ENCODE measurements around the gene CNTNAP5.
A peak's percentile ranks its signal among the peaks of the same experiment; 100 is the strongest.

CNTNAP5 gene

DNA sequence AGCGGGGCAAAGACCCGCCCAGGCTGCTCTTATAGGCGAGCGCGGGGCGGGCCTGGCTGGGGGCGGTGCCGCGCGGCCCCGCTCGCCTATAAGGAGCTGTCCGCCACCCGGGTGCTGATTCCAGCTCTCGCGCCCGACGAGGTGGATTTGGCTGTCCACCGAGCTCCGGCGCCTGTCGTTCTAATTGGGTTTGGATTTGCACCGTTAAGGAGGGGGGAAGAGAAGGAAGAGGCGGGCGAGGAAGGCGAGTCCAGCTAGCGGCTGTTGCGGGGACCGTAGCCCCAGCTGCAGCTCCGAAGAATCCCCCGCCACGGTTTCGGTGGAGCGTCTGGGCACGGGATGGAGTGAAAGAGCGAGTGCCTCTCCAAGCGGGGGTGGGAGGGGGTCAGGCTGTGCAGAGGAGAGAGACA is at the start of gene CNTNAP5:
Gene CNTNAP5, plus strand, starts transcription at position 117 of the 410 bp plus-strand sequence. CDS start 364 bp downstream, outside the sequence.
- Histone ChIP-seq H3K36me3 (ENCODE audit: control insufficient read depth, low read depth, low read length) (no peaks in the 10 kb centered on the region), H3K4me3 (ENCODE audit: low read length) (peak within 1 kb of the TSS; percentile 78), H3K27ac (ENCODE audit: low read length) (no peak within 1 kb of the TSS), H3K4me1 (ENCODE audit: control insufficient read depth, low read depth, low read length) (peaks cover 12% of the 10 kb centered on the region), H3K9ac (ENCODE audit: low read length) (no peak within 1 kb of the TSS), H3K27me3 (ENCODE audit: control insufficient read depth, insufficient read depth, low read length) (peaks cover 43% of the 10 kb centered on the region), H3K9me3 (ENCODE audit: control insufficient read depth, low read depth, low read length) (no peaks in the 10 kb centered on the region)

DNA sequence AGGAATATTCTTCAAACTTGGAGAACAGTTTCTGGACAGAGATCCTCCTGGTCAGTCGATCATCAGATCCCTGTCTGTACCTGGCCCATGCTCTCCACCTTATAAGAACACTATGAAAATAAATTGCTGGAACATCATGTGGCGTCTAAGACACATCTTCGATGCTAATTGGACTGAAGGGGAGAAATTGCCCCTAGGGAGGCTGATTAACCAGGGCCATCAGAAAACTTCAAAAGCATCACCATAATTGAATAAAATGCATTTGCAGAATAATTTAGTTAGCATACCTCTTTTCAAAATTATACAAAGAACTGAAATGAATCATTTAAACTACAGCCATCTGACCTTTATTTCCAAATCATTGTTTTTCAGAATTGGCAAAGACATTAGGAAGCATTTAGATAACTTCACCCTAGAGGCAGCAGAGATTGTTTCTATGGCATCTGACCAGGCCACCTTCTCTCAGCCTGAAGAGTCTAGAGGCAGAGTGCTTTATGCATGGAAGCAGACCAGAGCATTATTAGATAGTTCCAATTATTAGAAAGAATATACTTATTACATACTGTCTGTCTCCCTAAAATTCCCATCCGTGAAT is 48.9 kb upstream of the CNTNAP5 start:
- H3K9me3 ChIP-seq (ENCODE audit: control insufficient read depth, low read depth, low read length) = peaks cover 8% of the 10 kb centered on the region
- no peaks in the 10 kb centered on the region for H3K27me3 ChIP-seq (ENCODE audit: control insufficient read depth, insufficient read depth, low read length)
- no peaks in the 10 kb centered on the region for H3K36me3 ChIP-seq (ENCODE audit: control insufficient read depth, low read depth, low read length)
- no peak overlapping the region for H3K9ac ChIP-seq (ENCODE audit: low read length)
- no peaks in the 10 kb centered on the region for H3K4me1 ChIP-seq (ENCODE audit: control insufficient read depth, low read depth, low read length)
- no peak overlapping the region for H3K27ac ChIP-seq (ENCODE audit: low read length)
- H3K4me3 ChIP-seq (ENCODE audit: low read length) = no peak overlapping the region

DNA sequence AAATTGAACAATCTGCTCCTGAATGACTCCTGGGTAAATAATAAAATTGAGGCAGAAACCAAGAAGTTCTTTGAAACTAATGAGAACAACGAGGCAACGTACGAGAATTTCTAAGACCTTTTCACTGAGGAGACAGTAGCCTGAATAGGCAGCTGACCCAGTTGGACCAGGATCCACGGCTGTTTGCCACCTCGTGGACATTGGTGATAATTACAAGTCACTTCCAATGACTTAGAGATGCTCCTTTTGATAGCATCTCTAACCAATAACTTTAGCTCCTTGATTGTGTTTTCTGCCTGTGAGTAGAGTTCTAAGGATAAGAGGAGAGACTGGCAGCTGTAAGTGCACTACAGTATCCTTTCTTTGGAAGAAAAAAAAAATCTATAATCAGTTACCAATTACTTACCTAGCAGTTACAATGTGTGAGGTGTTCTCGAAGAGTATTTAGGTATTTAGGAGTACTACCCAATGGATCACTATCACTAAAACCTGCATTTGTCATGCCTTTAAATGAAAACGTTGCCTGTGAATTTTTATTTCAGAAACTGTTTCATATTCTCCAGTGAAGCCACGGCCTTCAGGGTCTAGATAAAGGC is 31.3 kb upstream of the CNTNAP5 start:
- Histone ChIP-seq H3K9ac (ENCODE audit: low read length) (no peak overlapping the region), H3K27me3 (ENCODE audit: control insufficient read depth, insufficient read depth, low read length) (no peaks in the 10 kb centered on the region), H3K9me3 (ENCODE audit: control insufficient read depth, low read depth, low read length) (no peaks in the 10 kb centered on the region), H3K27ac (ENCODE audit: low read length) (no peak overlapping the region), H3K4me1 (ENCODE audit: control insufficient read depth, low read depth, low read length) (no peaks in the 10 kb centered on the region), H3K4me3 (ENCODE audit: low read length) (no peak overlapping the region), H3K36me3 (ENCODE audit: control insufficient read depth, low read depth, low read length) (no peaks in the 10 kb centered on the region)

DNA sequence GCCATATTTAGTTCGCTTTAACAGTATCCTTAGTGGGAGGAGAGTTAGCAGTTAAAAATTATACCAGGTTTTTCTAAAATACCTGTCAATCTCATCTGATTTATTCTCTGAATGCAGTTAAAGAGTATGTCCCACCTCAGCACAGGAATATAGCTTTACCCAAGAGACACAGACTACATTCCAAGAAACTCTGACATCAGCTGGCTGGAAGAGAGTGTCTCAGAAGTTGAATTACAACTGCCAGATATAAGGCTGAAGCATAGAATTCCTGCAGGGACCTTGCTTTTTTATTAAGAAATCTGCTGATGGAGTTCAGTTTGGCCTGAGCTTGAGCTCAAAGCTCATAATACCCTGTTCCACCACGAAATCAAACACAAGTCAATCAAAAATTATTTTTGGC is 25.4 kb upstream of the CNTNAP5 start:
- no peak overlapping the region for H3K27ac ChIP-seq (ENCODE audit: low read length)
- no peak overlapping the region for H3K9ac ChIP-seq (ENCODE audit: low read length)
- no peak overlapping the region for H3K4me3 ChIP-seq (ENCODE audit: low read length)
- no peaks in the 10 kb centered on the region for H3K4me1 ChIP-seq (ENCODE audit: control insufficient read depth, low read depth, low read length)
- no peaks in the 10 kb centered on the region for H3K27me3 ChIP-seq (ENCODE audit: control insufficient read depth, insufficient read depth, low read length)
- no peaks in the 10 kb centered on the region for H3K9me3 ChIP-seq (ENCODE audit: control insufficient read depth, low read depth, low read length)
- no peaks in the 10 kb centered on the region for H3K36me3 ChIP-seq (ENCODE audit: control insufficient read depth, low read depth, low read length)

DNA sequence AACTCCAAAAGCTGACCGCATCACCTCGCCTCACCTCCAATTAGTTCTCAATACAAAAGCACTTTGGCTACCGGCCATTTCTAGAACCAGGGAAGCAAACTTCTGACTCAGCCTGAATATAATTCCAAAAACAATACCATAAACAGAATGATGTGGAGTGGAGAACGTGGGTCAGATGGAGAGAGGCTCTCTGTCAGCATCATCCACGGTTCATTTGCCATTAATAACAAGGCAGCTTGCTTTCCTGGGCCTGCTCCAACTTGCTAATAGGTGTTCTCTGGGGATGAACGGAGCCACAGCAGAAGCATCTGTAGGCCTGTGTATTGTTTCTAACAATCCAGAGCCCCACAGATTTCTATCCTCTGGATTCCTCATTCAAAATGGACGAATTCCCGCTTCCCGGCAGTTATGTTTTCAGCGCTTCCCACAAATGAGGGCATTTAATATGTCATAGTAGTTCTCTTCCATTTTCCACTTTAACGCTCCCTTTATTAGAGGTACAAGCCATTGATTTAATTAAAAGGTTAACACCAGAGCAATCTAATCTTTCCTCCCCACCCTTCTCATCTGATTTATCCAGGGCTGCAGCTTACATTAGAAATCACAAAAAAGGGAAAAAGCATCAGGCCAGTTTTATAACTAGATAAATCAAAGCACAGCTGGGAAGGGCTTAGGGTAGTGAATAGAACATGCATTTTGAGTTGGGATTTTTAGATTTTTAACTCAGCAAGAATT is 23.2 kb upstream of the CNTNAP5 start:
- Histone ChIP-seq H3K4me1 (ENCODE audit: control insufficient read depth, low read depth, low read length) (no peaks in the 10 kb centered on the region), H3K27ac (ENCODE audit: low read length) (no peak overlapping the region), H3K4me3 (ENCODE audit: low read length) (no peak overlapping the region), H3K9ac (ENCODE audit: low read length) (no peak overlapping the region), H3K9me3 (ENCODE audit: control insufficient read depth, low read depth, low read length) (no peaks in the 10 kb centered on the region), H3K36me3 (ENCODE audit: control insufficient read depth, low read depth, low read length) (no peaks in the 10 kb centered on the region), H3K27me3 (ENCODE audit: control insufficient read depth, insufficient read depth, low read length) (no peaks in the 10 kb centered on the region)

DNA sequence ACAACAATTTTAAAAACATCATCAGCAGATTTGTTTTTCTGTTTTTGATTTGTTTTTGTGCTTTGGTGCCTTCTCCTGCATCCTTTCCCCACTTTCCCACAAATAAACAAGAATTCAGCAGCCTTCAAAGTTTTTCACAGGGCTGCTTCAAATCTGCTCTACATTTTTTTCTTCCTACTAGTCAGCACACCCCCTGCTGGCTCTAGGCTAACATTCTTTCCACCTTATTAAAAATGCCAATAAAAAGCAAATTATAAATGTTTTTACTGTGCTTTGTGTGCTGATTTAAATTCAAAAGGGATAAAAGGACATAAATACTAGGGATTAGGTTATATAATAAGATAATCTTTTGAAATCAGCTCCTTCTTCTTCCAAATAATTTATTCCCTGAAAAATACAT is 6.2 kb upstream of the CNTNAP5 start:
- H3K9me3 ChIP-seq (ENCODE audit: control insufficient read depth, low read depth, low read length) = no peaks in the 10 kb centered on the region
- peaks cover 12% of the 10 kb centered on the region for H3K27me3 ChIP-seq (ENCODE audit: control insufficient read depth, insufficient read depth, low read length)
- H3K4me3 ChIP-seq (ENCODE audit: low read length) = no peak overlapping the region
- no peak overlapping the region for H3K27ac ChIP-seq (ENCODE audit: low read length)
- no peak overlapping the region for H3K9ac ChIP-seq (ENCODE audit: low read length)
- no peaks in the 10 kb centered on the region for H3K4me1 ChIP-seq (ENCODE audit: control insufficient read depth, low read depth, low read length)
- H3K36me3 ChIP-seq (ENCODE audit: control insufficient read depth, low read depth, low read length) = no peaks in the 10 kb centered on the region

DNA sequence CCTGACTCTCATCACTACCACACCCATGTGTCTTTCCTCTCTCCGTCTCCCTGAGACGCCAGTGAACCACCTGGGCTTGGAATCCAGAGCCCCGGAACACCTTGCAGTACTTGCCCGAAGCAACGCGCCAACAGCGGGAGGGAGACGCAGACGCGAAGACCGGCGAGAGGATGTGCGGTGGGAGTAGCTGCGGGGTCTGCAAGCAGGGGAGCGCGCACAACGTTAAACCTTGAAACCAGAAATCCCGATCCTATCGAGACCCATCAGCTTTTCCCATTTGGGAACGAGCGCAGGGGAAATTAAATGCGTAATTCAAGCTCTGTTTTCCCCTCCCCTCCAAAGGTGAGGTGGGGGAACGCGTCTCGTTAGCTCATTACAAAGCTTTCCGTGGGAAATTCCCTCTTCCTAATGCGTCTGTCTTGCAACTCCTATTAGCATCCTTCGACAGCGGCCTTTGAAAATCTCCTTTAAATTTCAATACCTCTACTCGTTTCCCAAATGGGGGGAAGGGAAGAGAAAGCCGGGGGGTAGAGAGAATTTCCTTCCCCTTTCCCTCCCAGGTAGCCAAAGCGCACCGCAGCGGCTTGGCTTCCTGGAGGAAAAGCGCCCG is 421 bp upstream of the CNTNAP5 start:
- no peaks in the 10 kb centered on the region for H3K36me3 ChIP-seq (ENCODE audit: control insufficient read depth, low read depth, low read length)
- no peaks in the 10 kb centered on the region for H3K9me3 ChIP-seq (ENCODE audit: control insufficient read depth, low read depth, low read length)
- H3K27me3 ChIP-seq (ENCODE audit: control insufficient read depth, insufficient read depth, low read length) = peaks cover 43% of the 10 kb centered on the region
- peak overlapping the region; percentile 78 for H3K4me3 ChIP-seq (ENCODE audit: low read length)
- H3K27ac ChIP-seq (ENCODE audit: low read length) = no peak overlapping the region
- peaks cover 12% of the 10 kb centered on the region for H3K4me1 ChIP-seq (ENCODE audit: control insufficient read depth, low read depth, low read length)
- no peak overlapping the region for H3K9ac ChIP-seq (ENCODE audit: low read length)

DNA sequence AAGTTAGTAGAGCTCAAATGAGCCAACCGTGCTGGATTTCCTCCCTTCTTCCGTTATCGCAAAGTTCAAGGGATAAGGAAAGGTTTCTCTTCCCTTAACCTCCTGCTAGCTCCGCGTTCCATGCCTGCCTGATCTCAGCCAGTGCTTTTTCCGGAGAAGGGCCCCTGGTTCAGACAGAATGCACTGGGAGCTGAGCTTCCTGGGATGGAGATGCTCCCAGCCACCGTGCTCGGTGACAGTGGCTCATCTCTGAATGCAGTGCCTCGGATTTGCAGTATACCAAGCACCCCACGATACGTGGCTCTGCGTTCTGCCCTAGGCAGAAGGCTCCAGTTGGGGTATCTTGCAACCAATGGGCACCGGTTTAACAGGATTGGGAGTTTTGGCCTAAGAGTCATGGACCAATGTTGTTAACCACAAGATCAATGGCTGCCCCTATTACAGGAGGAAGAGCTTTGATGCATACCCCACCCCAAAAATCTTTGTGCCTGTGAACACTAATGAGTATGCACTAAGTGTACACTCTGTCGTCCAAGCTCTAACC is 876 bp downstream of the CNTNAP5 start:
- H3K9me3 ChIP-seq (ENCODE audit: control insufficient read depth, low read depth, low read length) = no peaks in the 10 kb centered on the region
- H3K36me3 ChIP-seq (ENCODE audit: control insufficient read depth, low read depth, low read length) = no peaks in the 10 kb centered on the region
- peaks cover 12% of the 10 kb centered on the region for H3K4me1 ChIP-seq (ENCODE audit: control insufficient read depth, low read depth, low read length)
- H3K4me3 ChIP-seq (ENCODE audit: low read length) = peak overlapping the region; percentile 78
- peaks cover 43% of the 10 kb centered on the region for H3K27me3 ChIP-seq (ENCODE audit: control insufficient read depth, insufficient read depth, low read length)
- no peak overlapping the region for H3K27ac ChIP-seq (ENCODE audit: low read length)
- no peak overlapping the region for H3K9ac ChIP-seq (ENCODE audit: low read length)

DNA sequence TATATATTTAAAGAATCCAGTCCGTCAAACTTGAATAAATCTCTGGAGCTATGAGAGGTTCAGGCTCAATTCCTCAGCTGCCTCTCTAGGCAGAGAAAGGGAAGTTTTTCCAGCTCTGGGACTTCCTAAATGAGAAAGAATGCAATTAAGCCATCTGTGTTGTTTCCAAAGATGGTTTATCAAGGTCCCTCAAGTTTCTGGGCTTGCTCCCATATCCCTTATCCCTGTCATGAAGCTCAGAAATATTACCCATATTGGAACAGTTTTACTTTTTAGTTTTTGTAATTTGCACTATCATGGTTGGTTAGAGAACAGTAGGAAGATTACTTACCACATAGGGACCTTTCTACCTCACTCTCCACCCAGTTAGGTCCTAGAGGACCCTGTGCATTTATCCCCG is 1.4 kb downstream of the CNTNAP5 start:
- Histone ChIP-seq H3K4me3 (ENCODE audit: low read length) (no peak overlapping the region), H3K27ac (ENCODE audit: low read length) (no peak overlapping the region), H3K27me3 (ENCODE audit: control insufficient read depth, insufficient read depth, low read length) (peaks cover 43% of the 10 kb centered on the region), H3K4me1 (ENCODE audit: control insufficient read depth, low read depth, low read length) (peaks cover 12% of the 10 kb centered on the region), H3K9me3 (ENCODE audit: control insufficient read depth, low read depth, low read length) (no peaks in the 10 kb centered on the region), H3K36me3 (ENCODE audit: control insufficient read depth, low read depth, low read length) (no peaks in the 10 kb centered on the region), H3K9ac (ENCODE audit: low read length) (no peak overlapping the region)

DNA sequence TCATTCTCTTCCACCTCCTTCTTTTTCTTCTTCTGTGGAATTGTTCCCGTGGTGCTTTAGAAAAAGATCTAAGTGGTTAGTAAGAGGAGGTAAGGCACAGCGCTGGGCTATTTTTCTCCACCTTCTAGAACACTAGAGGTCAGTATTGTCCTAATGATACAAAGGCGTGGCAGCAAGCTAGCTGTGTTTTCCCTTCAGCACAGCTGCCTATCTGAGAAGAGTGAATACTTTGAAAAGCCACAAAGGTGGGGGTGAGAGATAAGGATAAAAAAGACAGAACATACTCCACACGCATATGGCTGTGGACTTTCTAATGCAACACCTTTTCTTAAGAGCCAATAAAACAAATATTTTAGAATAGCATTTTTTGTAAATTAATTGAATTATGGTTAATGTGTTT is 2.1 kb downstream of the CNTNAP5 start:
- no peak overlapping the region for H3K4me3 ChIP-seq (ENCODE audit: low read length)
- no peak overlapping the region for H3K9ac ChIP-seq (ENCODE audit: low read length)
- H3K27me3 ChIP-seq (ENCODE audit: control insufficient read depth, insufficient read depth, low read length) = peaks cover 43% of the 10 kb centered on the region
- no peaks in the 10 kb centered on the region for H3K36me3 ChIP-seq (ENCODE audit: control insufficient read depth, low read depth, low read length)
- H3K9me3 ChIP-seq (ENCODE audit: control insufficient read depth, low read depth, low read length) = no peaks in the 10 kb centered on the region
- H3K27ac ChIP-seq (ENCODE audit: low read length) = no peak overlapping the region
- peaks cover 12% of the 10 kb centered on the region for H3K4me1 ChIP-seq (ENCODE audit: control insufficient read depth, low read depth, low read length)

DNA sequence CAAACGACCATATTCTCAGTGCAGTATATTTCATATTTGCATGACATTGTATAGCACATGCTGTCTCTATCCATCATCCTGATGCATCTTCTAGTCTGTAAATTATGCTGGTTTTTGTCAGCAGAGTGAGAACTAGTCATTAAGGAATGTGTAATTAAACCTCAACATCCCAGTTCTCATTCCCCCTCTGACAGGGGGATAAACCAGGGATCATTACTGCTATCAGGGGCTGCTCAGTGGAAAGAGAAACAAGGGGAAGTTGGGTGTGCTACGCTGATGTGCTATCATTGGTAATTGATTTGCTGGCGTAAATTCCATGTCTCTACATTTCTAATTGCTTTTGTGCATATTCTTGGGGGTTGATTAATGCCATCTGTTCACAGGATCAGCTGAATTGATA is 7.7 kb downstream of the CNTNAP5 start:
- H3K36me3 ChIP-seq (ENCODE audit: control insufficient read depth, low read depth, low read length) = no peaks in the 10 kb centered on the region
- H3K4me3 ChIP-seq (ENCODE audit: low read length) = no peak overlapping the region
- no peak overlapping the region for H3K27ac ChIP-seq (ENCODE audit: low read length)
- no peak overlapping the region for H3K9ac ChIP-seq (ENCODE audit: low read length)
- no peaks in the 10 kb centered on the region for H3K9me3 ChIP-seq (ENCODE audit: control insufficient read depth, low read depth, low read length)
- H3K4me1 ChIP-seq (ENCODE audit: control insufficient read depth, low read depth, low read length) = no peaks in the 10 kb centered on the region
- no peaks in the 10 kb centered on the region for H3K27me3 ChIP-seq (ENCODE audit: control insufficient read depth, insufficient read depth, low read length)
